IMR-90 (cell line): ENCODE data around the gene SUGCT. TPM values are rescaled to one million over a fixed set of nuclear protein-coding genes. Genes with fewer than 3 reads are reported as not detected.

ENCODE experiments used
- ATAC-seq: fragments of 200-7000 bp; cut with Tn5 transposase; 2 replicates; pipeline ENCODE4 v1.9.1; 2020; ENCODE audit warnings: low read depth, mild to moderate bottlenecking, moderate library complexity
- BruUV-seq: library from RNA; stranded (reverse); fragments of 400-500 nt; replicated peaks from 2 replicates; lab custom pipeline; 2021; lab: Mats Ljungman, UMichigan
- CTCF ChIA-PET: fragments of 300-600 bp; formaldehyde crosslinking; extraction: SDS; loops from one replicate; lab custom pipeline; 2021; ENCODE audit warnings: antibody characterized with exemption; lab: Yijun Ruan, JAX
- POLR2A ChIA-PET: fragments of 300-600 bp; sonication (Branson Sonifier 250); formaldehyde crosslinking; loops from one replicate; lab custom pipeline; 2022; ENCODE audit warnings: antibody characterized with exemption; ENCODE audit not compliant: unreplicated experiment; lab: Charles Lee
- DNase-seq: peaks from one replicate; pipeline ENCODE4 v3.0.0; 2013
- H2AFZ ChIP-seq: replicated peaks from 2 replicates; pipeline ENCODE3; 2013; ENCODE audit warnings: low read length, mild to moderate bottlenecking; ENCODE audit not compliant: poor library complexity
- H2AK5ac ChIP-seq: 2 replicates; pipeline ENCODE4 v1.6.1; 2013; ENCODE audit warnings: low read depth, low read length, inconsistent platforms
- H2AK9ac ChIP-seq: replicated peaks from 2 replicates; pipeline ENCODE3; 2013; ENCODE audit warnings: mild to moderate bottlenecking, low read depth, low read length, moderate library complexity; ENCODE audit not compliant: poor library complexity
- H2BK120ac ChIP-seq: 2 replicates; pipeline ENCODE4 v1.6.1; 2013; ENCODE audit warnings: low read depth, low read length, inconsistent platforms
- H2BK15ac ChIP-seq: 3 replicates; pipeline ENCODE4 v1.6.1; 2013; ENCODE audit warnings: low read depth, low read length, inconsistent platforms
- H2BK20ac ChIP-seq: 2 replicates; pipeline ENCODE4 v1.6.1; 2013; ENCODE audit warnings: low read depth, mild to moderate bottlenecking, inconsistent platforms, low read length, moderate library complexity
- H2BK5ac ChIP-seq: 2 replicates; pipeline ENCODE4 v1.6.1; 2013; ENCODE audit warnings: mild to moderate bottlenecking, low read depth, low read length, inconsistent platforms; ENCODE audit not compliant: poor library complexity, severe bottlenecking
- H3K14ac ChIP-seq: replicated peaks from 2 replicates; pipeline ENCODE4 v1.6.1; 2013; ENCODE audit warnings: low read depth, low read length, inconsistent platforms
- H3K18ac ChIP-seq: 2 replicates; pipeline ENCODE4 v1.6.1; 2013; ENCODE audit warnings: low read depth, low read length, control low read depth
- H3K23ac ChIP-seq: 2 replicates; pipeline ENCODE4 v1.6.1; 2013; ENCODE audit warnings: low read depth, low read length, inconsistent platforms
- H3K27ac ChIP-seq: 2 replicates; pipeline ENCODE4 v1.5.1; 2013; ENCODE audit warnings: mild to moderate bottlenecking, control low read depth, low read length; ENCODE audit not compliant: insufficient read depth
- H3K27me3 ChIP-seq: 2 replicates; pipeline ENCODE4 v1.6.1; 2013; ENCODE audit warnings: low read length; ENCODE audit not compliant: control insufficient read depth, insufficient read depth
- H3K36me3 ChIP-seq: 2 replicates; pipeline ENCODE4 v1.6.1; 2013; ENCODE audit warnings: low read length, mixed read lengths; ENCODE audit not compliant: control insufficient read depth, insufficient read depth
- H3K4ac ChIP-seq: 2 replicates; pipeline ENCODE4 v1.6.1; 2013; ENCODE audit warnings: low read depth, low read length, inconsistent platforms
- H3K4me1 ChIP-seq: 2 replicates; pipeline ENCODE4 v1.6.1; 2013; ENCODE audit warnings: low read length, mixed read lengths; ENCODE audit not compliant: control insufficient read depth, insufficient read depth
- H3K4me2 ChIP-seq: 2 replicates; pipeline ENCODE4 v1.6.1; 2013; ENCODE audit warnings: low read depth, mild to moderate bottlenecking, control low read depth, low read length, moderate library complexity
- H3K4me3 ChIP-seq: 2 replicates; pipeline ENCODE4 v1.5.1; 2013; ENCODE audit warnings: low read depth, mild to moderate bottlenecking, control low read depth, low read length, moderate library complexity; ENCODE audit not compliant: insufficient read depth
- H3K56ac ChIP-seq: 2 replicates; pipeline ENCODE4 v1.6.1; 2013; ENCODE audit warnings: low read length, inconsistent platforms; ENCODE audit not compliant: insufficient read depth; ENCODE audit errors: extremely low read depth
- H3K79me1 ChIP-seq, 2 experiments: 2 replicates each; pipeline ENCODE4 v1.6.1; 2013; ENCODE audit warnings: low read length in 2 of 2, inconsistent platforms in 1 of 2, low read depth in 1 of 2
- H3K9ac ChIP-seq: 2 replicates; pipeline ENCODE4 v1.6.1; 2013; ENCODE audit warnings: low read depth, low read length, control low read depth
- H3K9me1 ChIP-seq: 2 replicates; pipeline ENCODE4 v1.6.1; 2013; ENCODE audit warnings: low read length, inconsistent platforms; ENCODE audit not compliant: insufficient read depth
- H3K9me3 ChIP-seq: 2 replicates; pipeline ENCODE4 v1.6.1; 2013; ENCODE audit warnings: low read length; ENCODE audit not compliant: control insufficient read depth, insufficient read depth
- H4K20me1 ChIP-seq: 2 replicates; pipeline ENCODE4 v1.6.1; 2013; ENCODE audit warnings: low read length, inconsistent platforms; ENCODE audit not compliant: insufficient read depth
- H4K5ac ChIP-seq: 2 replicates; pipeline ENCODE4 v1.6.1; 2013; ENCODE audit warnings: mild to moderate bottlenecking, low read depth, low read length, control low read depth
- H4K8ac ChIP-seq, 2 experiments: 2 replicates each; pipeline ENCODE4 v1.6.1; 2013; ENCODE audit warnings: low read depth in 2 of 2, low read length in 2 of 2, control low read depth in 1 of 2, inconsistent platforms in 1 of 2
- H4K91ac ChIP-seq: 2 replicates; pipeline ENCODE4 v1.6.1; 2013; ENCODE audit warnings: low read depth, low read length, inconsistent platforms; ENCODE audit not compliant: insufficient read depth
- BHLHE40 ChIP-seq: fragments of 150-350 bp; IDR thresholded peaks from 2 replicates; pipeline ENCODE4 v1.6.1; 2016; ENCODE audit warnings: mild to moderate bottlenecking, low read depth, low read length
- CEBPB ChIP-seq: IDR thresholded peaks from 2 replicates; pipeline ENCODE4 v1.6.1; 2012; ENCODE audit warnings: low read depth, low read length, improper control_type of control experiment
- CHD1 ChIP-seq: IDR thresholded peaks from 2 replicates; pipeline ENCODE4 v1.6.1; 2012; ENCODE audit warnings: low read depth, low read length, improper control_type of control experiment
- FOS ChIP-seq: fragments of 150-350 bp; IDR thresholded peaks from 2 replicates; pipeline ENCODE4 v1.6.1; 2016; ENCODE audit warnings: low read depth, low read length
- MAFK ChIP-seq: IDR thresholded peaks from 2 replicates; pipeline ENCODE4 v1.6.1; 2012; ENCODE audit warnings: low read depth, low read length, improper control_type of control experiment
- MAZ ChIP-seq: IDR thresholded peaks from 2 replicates; pipeline ENCODE4 v1.6.1; 2012; ENCODE audit warnings: low read depth, mild to moderate bottlenecking, low read length, improper control_type of control experiment, moderate library complexity, borderline replicate concordance
- MXI1 ChIP-seq: IDR thresholded peaks from 2 replicates; pipeline ENCODE4 v1.6.1; 2012; ENCODE audit warnings: low read depth, mild to moderate bottlenecking, low read length, moderate library complexity, borderline replicate concordance
- NFE2L2 ChIP-seq: fragments of 150-350 bp; IDR thresholded peaks from 2 replicates; pipeline ENCODE4 v1.6.1; 2016; ENCODE audit warnings: low read depth, mild to moderate bottlenecking, low read length
- RAD21 ChIP-seq: IDR thresholded peaks from 2 replicates; pipeline ENCODE4 v1.6.1; 2012; ENCODE audit warnings: low read length, improper control_type of control experiment
- USF2 ChIP-seq: fragments of 150-350 bp; IDR thresholded peaks from 2 replicates; pipeline ENCODE4 v1.6.1; 2017; ENCODE audit warnings: mild to moderate bottlenecking, antibody characterized with exemption, low read length, low read depth
- WGBS, 2 experiments: methylation state at CpG; one replicate each; pipeline versions ENCODE4 v1.1.5 to v1.1.7; 2013; ENCODE audit warnings: missing lambda C conversion rate in 2 of 2; ENCODE audit not compliant: insufficient read length in 1 of 2; ENCODE audit errors: extremely low coverage in 2 of 2; 5-methylcytosine and 5-hydroxymethylcytosine counted together
- dilution Hi-C: fragments of 300-500 bp; cut with HindIII; formaldehyde crosslinking; loops from one replicate; pipeline ENCODE4 v1.14.3; 2018; ENCODE audit warnings: low sequenced_read_pairs; ENCODE audit not compliant: unreplicated experiment
- in situ Hi-C: fragments of 300-500 bp; cut with MboI; formaldehyde crosslinking; loops from 3 replicates; pipeline ENCODE4 v1.14.3; 2019; ENCODE audit warnings: low sequenced_read_pairs, inconsistent platforms, mixed read lengths
- intact Hi-C: fragments of 100-400 bp; cut with micrococcal nuclease; formaldehyde crosslinking; loops from 2 replicates; pipeline ENCODE4 v1.10.0; 2022
- polyA plus RNA-seq, 3 experiments: library from polyadenylated mRNA; depleted of rRNA; stranded (reverse); fragments of >200 nt; gene quantifications; 2 replicates each; pipeline ENCODE4 v1.2.3, GENCODE V29; 2012; ENCODE audit warnings: low replicate concordance in 1 of 3
- total RNA-seq: library from RNA; depleted of rRNA; stranded (reverse); fragments of >200 nt; gene quantifications from 2 replicates; pipeline ENCODE4 v1.2.3, GENCODE V29; 2012

SUGCT gene
- total and polyA plus RNA-seq, 2 of the 4 experiments (the other 2 are of a cell fraction), result 5.9 to 8.3 TPM

- Histone ChIP-seq H4K8ac (no peak overlapping the region), H2BK120ac (no peak overlapping the region), H4K5ac (no peak overlapping the region), H3K4ac (no peak overlapping the region), H3K4me3 (no peak overlapping the region), H3K4me2 (no peak overlapping the region), H2BK5ac (no peak overlapping the region), H3K23ac (no peak overlapping the region), H2BK20ac (no peak overlapping the region), H3K36me3 (no peaks in the 10 kb centered on the region), H4K20me1 (no peaks in the 10 kb centered on the region), H3K56ac (no peak overlapping the region), H3K9me3 (peaks cover 3% of the 10 kb centered on the region; the same call in 1 of the 2 replicates), H3K27me3 (no peaks in the 10 kb centered on the region), H3K27ac (no peak overlapping the region), H2BK15ac (no peak overlapping the region), H3K18ac (no peak overlapping the region), H3K9me1 (no peaks in the 10 kb centered on the region; the same call in 1 of the 2 replicates), H3K9ac (no peak overlapping the region), H4K91ac (no peak overlapping the region), H2AK5ac (no peak overlapping the region), H3K79me1 (no peaks in the 10 kb centered on the region), H3K4me1 (peaks cover 1% of the 10 kb centered on the region; the same call in 1 of the 2 replicates), H2AFZ (no peak overlapping the region), H3K14ac (no peak overlapping the region), H2AK9ac (no peak overlapping the region)
- in situ Hi-C loops (no loop called here), dilution Hi-C loops (no loop called here), intact Hi-C loops (no loop called here)
- ChIA-PET CTCF (no interaction called here), POLR2A (no interaction called here)
- WGBS, 2 experiments, result no CpG with 5 or more reads among the region's 2 CpGs
- TF ChIP-seq MAFK (no peak), FOS (no peak), CEBPB (no peak), MXI1 (no peak), CHD1 (no peak), RAD21 (no peak), USF2 (no peak), MAZ (no peak), BHLHE40 (no peak), NFE2L2 (no peak)
- DNase-seq, result no peak
- BruUV-seq, result no TSS peak
- no peak for ATAC-seq
These were observed 756.4 kb downstream of the SUGCT start for GRCh38 chr7:40891232-40891631.
